Psoas muscle (tissue), 8 donors: ENCODE results near the gene DIAPH1. TPM values are rescaled to one million over a fixed set of nuclear protein-coding genes. Genes with fewer than 3 reads are reported as not detected.

Experiments
- ATAC-seq, 4 donors: fragments of 200-7000 bp; cut with Tn5 transposase; one replicate each; pipeline ENCODE4 v1.9.1; 2020; ENCODE audit warnings: moderate library complexity in 3 of 4, mild to moderate bottlenecking in 2 of 4
- DNase-seq, 2 donors: peaks; one replicate each; pipeline ENCODE4 v3.0.0-alpha.2; 2020
- H3K27ac ChIP-seq: fragments of 200-600 bp; one replicate; pipeline ENCODE4 v1.8.0; 2022
- H3K27me3 ChIP-seq, 3 donors: fragments of 200-600 bp in 1 of 3; one replicate each; pipeline versions ENCODE4 v1.6.1 to v1.8.0; 2013 to 2022; ENCODE audit warnings: low read length in 2 of 3, mild to moderate bottlenecking in 2 of 3, moderate library complexity in 1 of 3; ENCODE audit not compliant: insufficient read depth in 3 of 3
- H3K36me3 ChIP-seq, 2 donors: fragments of 200-600 bp in 1 of 2; one replicate each; pipeline versions ENCODE4 v1.6.1 to v1.8.0; 2013 to 2022; ENCODE audit warnings: low read depth in 1 of 2, mild to moderate bottlenecking in 1 of 2, moderate library complexity in 1 of 2; ENCODE audit not compliant: insufficient read depth in 1 of 2
- H3K4me1 ChIP-seq: fragments of 200-600 bp; one replicate; pipeline ENCODE4 v1.8.0; 2022
- H3K4me3 ChIP-seq: fragments of 200-600 bp; one replicate; pipeline ENCODE4 v1.8.0; 2022; ENCODE audit warnings: mild to moderate bottlenecking
- H3K9me3 ChIP-seq: fragments of 200-600 bp; one replicate; pipeline ENCODE4 v1.8.0; 2022
- CTCF ChIP-seq: fragments of 200-600 bp; IDR thresholded peaks from one replicate; pipeline ENCODE4 v1.8.0; 2022; ENCODE audit warnings: antibody characterized with exemption
- WGBS, 3 donors: extraction: QIAGEN DNeasy Blood & Tissue Kit; methylation state at CpG; one replicate each; pipeline versions ENCODE4 v1.1.6 to v1.1.7; 2013; 5-methylcytosine and 5-hydroxymethylcytosine counted together
- intact Hi-C, 2 donors: fragments of 100-400 bp; cut with DNase I; formaldehyde crosslinking; loops; one replicate each; pipeline versions ENCODE4 v1.11.0 to v1.14.2; 2022
- polyA plus RNA-seq, 3 donors: library from polyadenylated mRNA; stranded (reverse); fragments of 200-250 nt; gene quantifications; one replicate each; pipeline ENCODE4 v1.2.3, GENCODE V29; 2013
- total RNA-seq, 4 donors: library from RNA; stranded (reverse); fragmentation: NEBNext Ultra II Directional in 2 of 4; extraction: Animal tissue kit (Norgen Biotek cat#: 25700) in 2 of 4; gene quantifications; one replicate each; pipeline versions ENCODE4 v1.2.1 to v1.2.4, GENCODE V29; 2021 to 2023
- donor health status: healthy with polysubstance abuse.
- donor health status: DM: no; HTN: no; CAD: no; lungs with moderate emphysema.
- donor health status: Bipolar disorder and iron deficiency.
- donor health status: healthy.
- donor health status: DM: yes; HTN: yes; CAD: no.
- donor health status: DM: no; HTN: no; CAD: no.
- donor health status: DM: no; HTN: no; CAD: no.
- donor health status: DM: yes; HTN: yes; CAD: no.

DIAPH1 gene
- total and polyA plus RNA-seq, 7 donors, result 93.1 to 217 (median 137) TPM

- Histone ChIP-seq H3K27ac (no peak overlapping the region), H3K4me1 (peaks cover 15% of the 10 kb centered on the region), H3K36me3 (peaks cover 0 to 9% of the 10 kb centered on the region in 2 donors), H3K9me3 (no peaks in the 10 kb centered on the region), H3K4me3 (no peak overlapping the region), H3K27me3 (peaks cover 0 to 12% (median 3%) of the 10 kb centered on the region in 3 donors)
- WGBS, 3 donors, result 72 to 78% (median 74%) methylated on average over 9 of the region's 9 CpGs
- no peak for TF ChIP-seq CTCF
- ATAC-seq, result no peak
- intact Hi-C loops, result no loop called here
- no peak for DNase-seq
Measured at GRCh38 chr5:141486091-141486490, 132.7 kb downstream of the DIAPH1 start.

GRCh38 chr5:141485321-141486055, 133.3 kb downstream of the DIAPH1 start:
- H3K9me3 ChIP-seq, result no peaks in the 10 kb centered on the region
- DNase-seq (peak in 1 of 2 donors; percentile 21), ATAC-seq (peak in 1 of 4 donors; percentile 25)
- intact Hi-C loops, result no loop called here
- WGBS, 3 donors, result 37 to 50% (median 38%) methylated on average over 38 of the region's 38 CpGs
- TF ChIP-seq CTCF, result no peak
- H3K27me3 ChIP-seq, result peaks cover 0 to 12% (median 3%) of the 10 kb centered on the region in 3 donors
- H3K27ac ChIP-seq, result no peak overlapping the region
- H3K36me3 ChIP-seq, result peaks cover 0 to 9% of the 10 kb centered on the region in 2 donors
- H3K4me3 ChIP-seq, result peak overlapping the region; percentile 57
- H3K4me1 ChIP-seq, result peaks cover 15% of the 10 kb centered on the region

GRCh38 chr5:141484641-141485311, 134.0 kb downstream of the DIAPH1 start, which contains the start of gene PCDHGC4:
TSS of gene PCDHGC4 (plus strand) at chr5:141485030. CDS start at chr5:141485174, 144 bp downstream.
- Histone ChIP-seq H3K36me3 (peaks cover 0 to 4% of the 10 kb centered on the region in 2 donors), H3K27ac (no peak within 1 kb of the TSS), H3K9me3 (no peaks in the 10 kb centered on the region), H3K4me3 (peak within 1 kb of the TSS; percentile 57), H3K27me3 (peaks cover 0 to 12% (median 3%) of the 10 kb centered on the region in 3 donors), H3K4me1 (peaks cover 17% of the 10 kb centered on the region)
- TF ChIP-seq CTCF, result no peak
- DNase-seq (peak in 1 of 2 donors; percentile 48), ATAC-seq (peak in 3 of 4 donors; percentile 4 to 49 (median 23))
- WGBS, 3 donors, result 12 to 22% (median 13%) methylated on average over 39 of the region's 39 CpGs
- intact Hi-C loops, result no loop called here

GRCh38 chr5:141484310-141484640, 134.5 kb downstream of the DIAPH1 start:
- TF ChIP-seq CTCF, result no peak
- DNase-seq (no peak), ATAC-seq (no peak)
- peak overlapping the region; percentile 57 for H3K4me3 ChIP-seq
- intact Hi-C loops, result no loop called here
- peaks cover 0 to 16% (median 3%) of the 10 kb centered on the region in 3 donors for H3K27me3 ChIP-seq
- no peak overlapping the region for H3K27ac ChIP-seq
- H3K36me3 ChIP-seq, result no peaks in the 10 kb centered on the region
- 20 to 39% (median 29%) methylated on average over 4 of the region's 4 CpGs for WGBS, 3 donors
- H3K4me1 ChIP-seq, result peaks cover 22% of the 10 kb centered on the region
- H3K9me3 ChIP-seq, result no peaks in the 10 kb centered on the region
